Muscle of arm (tissue), 12 donors: ENCODE measurements around the gene MMEL1. TPM values are rescaled to one million over a fixed set of nuclear protein-coding genes. Genes with fewer than 3 reads are reported as not detected.

Experiments
- DNase-seq: peaks from one replicate; pipeline ENCODE4 v3.0.0-alpha.2; 2013
- polyA plus RNA-seq, 12 donors: library from polyadenylated mRNA; unstranded; fragments of 120-200 nt; gene quantifications; one replicate each; pipeline ENCODE4 v1.2.1, GENCODE V29; 2013; ENCODE audit not compliant: insufficient read length in 12 of 12

Gene MMEL1
- polyA plus RNA-seq, 12 donors: 0.31 to 1.1 (median 0.46) TPM; not detected in 4

- no peak for DNase-seq
Measured at GRCh38 chr1:2605509-2606395, 27.1 kb downstream of the MMEL1 start.

GRCh38 chr1:2604844-2605508, 27.8 kb downstream of the MMEL1 start:
- DNase-seq: no peak

- no peak for DNase-seq
Measured at GRCh38 chr1:2604156-2604843, 28.5 kb downstream of the MMEL1 start.

- DNase-seq: no peak
Measured at GRCh38 chr1:2603521-2604155, 29.2 kb downstream of the MMEL1 start.

GRCh38 chr1:2602866-2603520, 29.8 kb downstream of the MMEL1 start:
- no peak for DNase-seq

GRCh38 chr1:2602311-2602835, 30.4 kb downstream of the MMEL1 start:
- DNase-seq: no peak

- DNase-seq: no peak
Measured at GRCh38 chr1:2601721-2602303, 31.0 kb downstream of the MMEL1 start.

- DNase-seq: no peak
Measured at GRCh38 chr1:2598329-2598931, 34.4 kb downstream of the MMEL1 start.

- no peak for DNase-seq
Measured at GRCh38 chr1:2597441-2598328, 35.1 kb downstream of the MMEL1 start.

GRCh38 chr1:2596530-2597333, 36.1 kb downstream of the MMEL1 start:
- no peak for DNase-seq

- no peak for DNase-seq
Measured at GRCh38 chr1:2595812-2596529, 36.8 kb downstream of the MMEL1 start.

- DNase-seq: no peak
Measured at GRCh38 chr1:2595261-2595811, 37.5 kb downstream of the MMEL1 start.

GRCh38 chr1:2594641-2595131, 38.1 kb downstream of the MMEL1 start:
- DNase-seq: no peak

- no peak for DNase-seq
Measured at GRCh38 chr1:2594001-2594640, 38.7 kb downstream of the MMEL1 start.

GRCh38 chr1:2593251-2593878, 39.5 kb downstream of the MMEL1 start:
- DNase-seq: no peak

- no peak for DNase-seq
Measured at GRCh38 chr1:2592672-2593071, 40.1 kb downstream of the MMEL1 start.
